GM12878 (cell line): ENCODE measurements around the gene ZNF567. TPM values are rescaled to one million over a fixed set of nuclear protein-coding genes. Genes with fewer than 3 reads are reported as not detected.
A peak's percentile ranks its signal among the peaks of the same experiment; 100 is the strongest.

Experiments
- CBX3 ChIP-seq: fragments of 200-600 bp; sonication (generic); IDR thresholded peaks from 2 replicates; pipeline ENCODE4 v1.6.1; 2016; ENCODE audit warnings: low read depth, borderline replicate concordance
- E4F1 ChIP-seq: fragments of 450-650 bp; IDR thresholded peaks from 2 replicates; pipeline ENCODE4 v1.6.1; 2018; ENCODE audit warnings: borderline replicate concordance, mild to moderate bottlenecking; ENCODE audit not compliant: partially characterized antibody
- EP300 ChIP-seq, 2 experiments: fragments of 150-350 bp in 1 of 2; IDR thresholded peaks; 2 replicates each; pipeline ENCODE4 v1.6.1; 2011 to 2012; ENCODE audit warnings: low read depth in 2 of 2, low read length in 2 of 2, borderline replicate concordance in 1 of 2, improper control_type of control experiment in 1 of 2, inconsistent platforms in 1 of 2; ENCODE audit not compliant: control insufficient read depth in 1 of 2
- JUND ChIP-seq: IDR thresholded peaks from 2 replicates; pipeline ENCODE4 v1.6.1; 2012; ENCODE audit warnings: low read depth, mild to moderate bottlenecking, low read length, improper control_type of control experiment, moderate library complexity
- MEF2A ChIP-seq: IDR thresholded peaks from 2 replicates; pipeline ENCODE4 v1.6.1; 2011; ENCODE audit warnings: low read depth, mild to moderate bottlenecking, low read length, moderate library complexity; ENCODE audit not compliant: insufficient read depth
- MTA2 ChIP-seq: fragments of 450-650 bp; IDR thresholded peaks from 2 replicates; pipeline ENCODE4 v1.6.1; 2016; ENCODE audit warnings: low read depth, mild to moderate bottlenecking, moderate library complexity
- MTA3 ChIP-seq: IDR thresholded peaks from 2 replicates; pipeline ENCODE4 v1.6.1; 2012; ENCODE audit warnings: low read length, inconsistent platforms, borderline replicate concordance
- NFYB ChIP-seq: IDR thresholded peaks from 2 replicates; pipeline ENCODE4 v1.6.1; 2011; ENCODE audit warnings: low read depth, mild to moderate bottlenecking, low read length, improper control_type of control experiment, moderate library complexity; ENCODE audit not compliant: insufficient read depth
- POLR2AphosphoS2 ChIP-seq: IDR thresholded peaks from 2 replicates; pipeline ENCODE4 v1.6.1; 2011; ENCODE audit warnings: low read depth, mild to moderate bottlenecking, low read length, improper control_type of control experiment, moderate library complexity
- RAD21 ChIP-seq: IDR thresholded peaks from 2 replicates; pipeline ENCODE4 v1.6.1; 2011; ENCODE audit warnings: mild to moderate bottlenecking, low read depth, low read length, moderate library complexity; ENCODE audit not compliant: insufficient read depth
- RB1 ChIP-seq: fragments of 450-650 bp; formaldehyde crosslinking; IDR thresholded peaks from 2 replicates; pipeline ENCODE4 v1.6.1; 2017; ENCODE audit warnings: mild to moderate bottlenecking, borderline replicate concordance
- RBBP5 ChIP-seq: fragments of 200-600 bp; sonication (generic); conservative IDR thresholded peaks from 2 replicates; pipeline ENCODE4 v1.6.1; 2016
- RCOR1 ChIP-seq: conservative IDR thresholded peaks from 2 replicates; pipeline ENCODE4 v1.6.1; 2012; ENCODE audit warnings: low read depth, low read length, improper control_type of control experiment
- SMAD5 ChIP-seq: IDR thresholded peaks from 2 replicates; pipeline ENCODE4 v1.6.1; 2016; ENCODE audit warnings: antibody characterized with exemption, low read depth
- TCF3 ChIP-seq: IDR thresholded peaks from 2 replicates; pipeline ENCODE4 v1.6.1; 2012; ENCODE audit warnings: low read depth, mild to moderate bottlenecking, low read length, borderline replicate concordance; ENCODE audit not compliant: insufficient read depth
- WRNIP1 ChIP-seq: IDR thresholded peaks from 2 replicates; pipeline ENCODE4 v1.6.1; 2011; ENCODE audit warnings: low read depth, low read length, improper control_type of control experiment, borderline replicate concordance
- ZBED1 ChIP-seq: IDR thresholded peaks from 2 replicates; pipeline ENCODE4 v1.6.1; 2016; ENCODE audit warnings: borderline replicate concordance
- ZBTB40 ChIP-seq: fragments of 450-650 bp; IDR thresholded peaks from 2 replicates; pipeline ENCODE4 v1.6.1; 2016; ENCODE audit warnings: mild to moderate bottlenecking, moderate library complexity, borderline replicate concordance
- polyA plus RNA-seq, 11 experiments: library from polyadenylated mRNA; depleted of rRNA in 4 of 11; unstranded in 6 of 11; stranded (reverse) in 5 of 11; fragments of >200 nt; fragmentation: Nextera tagmentation in 4 of 11; fragmentation: Illumina TruSeq in 1 of 11; extraction: Ambion mirVana in 4 of 11; extraction: Trizol in 1 of 11; gene quantifications; 1 replicate in 1 of 11; 2 replicates in 10 of 11; pipeline versions ENCODE4 v1.2.1 to v1.2.3, GENCODE V29; 2011 to 2016; ENCODE audit warnings: inconsistent platforms in 2 of 11, missing spikeins in 2 of 11, low read depth in 1 of 11
- total RNA-seq, 4 experiments: library from RNA; depleted of rRNA in 3 of 4; stranded (reverse); fragments of >200 nt in 3 of 4; fragmentation: Illumina TruSeq in 1 of 4; extraction: Trizol in 1 of 4; gene quantifications; 2 replicates each; pipeline versions ENCODE4 v1.2.1 to v1.2.3, GENCODE V29; 2013 to 2021
- TF ChIP-seq, protein P1 (sequence below): fragments of 450-650 bp; IDR thresholded peaks from 2 replicates; pipeline ENCODE4 v1.6.1; 2018; ENCODE audit warnings: mild to moderate bottlenecking, low read depth, moderate library complexity; ENCODE audit not compliant: partially characterized antibody

The ZNF567 gene
- total and polyA plus RNA-seq, 10 of the 15 experiments (the other 5 are each of a cell fraction or from before 2014, with no cell fraction given), result 4.9 to 11.9 (median 8.7) TPM

DNA sequence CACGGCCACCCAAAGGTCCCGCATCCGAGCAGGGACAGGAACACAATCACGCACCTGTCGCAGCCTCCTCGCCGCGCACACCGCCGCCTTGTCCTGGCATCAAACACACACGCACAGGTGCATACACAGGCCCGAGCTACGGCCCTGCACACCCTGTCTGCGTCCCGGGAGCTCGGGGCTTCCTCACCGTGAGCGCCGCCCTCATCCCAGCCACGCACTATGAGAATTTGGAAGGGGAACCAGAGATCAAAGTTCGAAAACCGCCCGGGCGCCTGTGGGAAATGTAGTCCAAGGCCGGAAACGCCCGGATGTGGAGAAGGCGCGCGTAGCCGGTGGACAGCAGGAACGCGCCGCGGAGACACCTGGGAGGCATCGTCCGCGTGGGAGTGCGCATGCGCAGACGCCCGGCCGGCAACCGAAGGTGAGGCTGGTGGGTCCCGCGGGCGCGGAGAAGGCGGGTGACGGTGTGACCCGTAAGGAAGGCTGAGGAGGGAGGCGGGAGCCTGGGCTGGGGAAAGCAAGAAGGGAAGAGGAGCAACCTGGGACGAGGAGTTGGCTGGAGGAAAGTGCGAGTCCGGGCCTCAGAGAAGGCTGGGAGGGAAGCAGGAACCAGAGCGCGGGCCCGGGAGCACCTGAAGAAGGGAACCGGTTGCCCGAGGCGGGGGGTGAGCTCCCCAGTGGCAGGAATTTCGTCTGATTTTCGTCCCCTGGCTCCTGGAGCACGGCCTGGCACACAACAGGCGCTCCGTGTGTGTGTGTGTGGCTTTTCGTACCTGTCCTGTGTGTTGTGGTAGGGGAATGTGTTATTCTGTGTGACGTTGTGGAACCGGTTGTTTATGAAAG is at the start of gene ZNF567 (continued):
- TF ChIP-seq RBBP5, result no peak
- TF ChIP-seq ZBTB40, result peak; percentile 75; the same call in 1 of the 2 replicates
- no peak for TF ChIP-seq SMAD5
- no peak for TF ChIP-seq RCOR1
- TF ChIP-seq MTA2, result peak; percentile 80
- TF ChIP-seq ZBED1, result no peak
- no peak for TF ChIP-seq JUND
- TF ChIP-seq RB1, result no peak; the same call in 1 of the 2 replicates
- no peak for TF ChIP-seq E4F1
- peak; percentile 41; the same call in 1 of the 2 replicates for TF ChIP-seq TCF3
- TF ChIP-seq EP300 (IDR thresholded peaks at IDR 0.05; ENCODE audit: borderline replicate concordance in 1 of 2, control insufficient read depth in 1 of 2, low read depth in 2 of 2, low read length in 2 of 2), result no peak
- TF ChIP-seq POLR2AphosphoS2, result peak; percentile 44; the same call in 1 of the 2 replicates
- TF ChIP-seq, protein P1, sequence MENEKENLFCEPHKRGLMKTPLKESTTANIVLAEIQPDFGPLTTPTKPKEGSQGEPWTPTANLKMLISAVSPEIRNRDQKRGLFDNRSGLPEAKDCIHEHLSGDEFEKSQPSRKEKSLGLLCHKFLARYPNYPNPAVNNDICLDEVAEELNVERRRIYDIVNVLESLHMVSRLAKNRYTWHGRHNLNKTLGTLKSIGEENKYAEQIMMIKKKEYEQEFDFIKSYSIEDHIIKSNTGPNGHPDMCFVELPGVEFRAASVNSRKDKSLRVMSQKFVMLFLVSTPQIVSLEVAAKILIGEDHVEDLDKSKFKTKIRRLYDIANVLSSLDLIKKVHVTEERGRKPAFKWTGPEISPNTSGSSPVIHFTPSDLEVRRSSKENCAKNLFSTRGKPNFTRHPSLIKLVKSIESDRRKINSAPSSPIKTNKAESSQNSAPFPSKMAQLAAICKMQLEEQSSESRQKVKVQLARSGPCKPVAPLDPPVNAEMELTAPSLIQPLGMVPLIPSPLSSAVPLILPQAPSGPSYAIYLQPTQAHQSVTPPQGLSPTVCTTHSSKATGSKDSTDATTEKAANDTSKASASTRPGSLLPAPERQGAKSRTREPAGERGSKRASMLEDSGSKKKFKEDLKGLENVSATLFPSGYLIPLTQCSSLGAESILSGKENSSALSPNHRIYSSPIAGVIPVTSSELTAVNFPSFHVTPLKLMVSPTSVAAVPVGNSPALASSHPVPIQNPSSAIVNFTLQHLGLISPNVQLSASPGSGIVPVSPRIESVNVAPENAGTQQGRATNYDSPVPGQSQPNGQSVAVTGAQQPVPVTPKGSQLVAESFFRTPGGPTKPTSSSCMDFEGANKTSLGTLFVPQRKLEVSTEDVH, result no peak
- no peak for TF ChIP-seq WRNIP1
- TF ChIP-seq RAD21, result no peak
- no peak for TF ChIP-seq CBX3
- no peak for TF ChIP-seq MEF2A
- no peak for TF ChIP-seq MTA3
- TF ChIP-seq NFYB, result no peak
